Measurements from ENCODE around the gene OMP. TPM values are rescaled to one million over a fixed set of nuclear protein-coding genes. Genes with fewer than 3 reads are reported as not detected.
"Not testable (repeated sequence)": the region's sequence is repeated elsewhere in the genome, so short reads cannot be mapped to it uniquely, and the experiment has no call there.

OMP gene
- total and polyA plus RNA-seq, 2 of the 13 experiments (the other 11 are each of a cell fraction or from before 2014, with no cell fraction given) = not detected

DNA sequence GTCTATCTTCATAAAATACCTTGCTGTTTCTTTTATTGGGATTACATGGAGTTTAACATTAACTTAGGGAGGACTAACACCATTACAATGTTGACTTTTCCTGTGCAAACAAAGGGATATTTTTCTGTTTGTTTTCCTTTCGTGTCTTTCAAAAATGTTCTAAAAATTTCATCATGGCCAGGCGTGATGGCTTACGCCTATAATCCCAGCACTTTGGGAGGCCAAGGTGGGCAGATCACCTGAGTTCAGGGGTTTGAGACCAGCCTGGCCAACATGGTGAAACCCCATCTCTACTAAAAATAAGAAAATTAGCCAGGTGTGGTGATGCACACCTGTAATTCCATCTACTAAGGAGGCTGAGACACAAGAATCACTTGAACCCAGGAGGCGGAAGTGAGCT is 41.4 kb upstream of the OMP start (continued):
- TF ChIP-seq, protein P1, sequence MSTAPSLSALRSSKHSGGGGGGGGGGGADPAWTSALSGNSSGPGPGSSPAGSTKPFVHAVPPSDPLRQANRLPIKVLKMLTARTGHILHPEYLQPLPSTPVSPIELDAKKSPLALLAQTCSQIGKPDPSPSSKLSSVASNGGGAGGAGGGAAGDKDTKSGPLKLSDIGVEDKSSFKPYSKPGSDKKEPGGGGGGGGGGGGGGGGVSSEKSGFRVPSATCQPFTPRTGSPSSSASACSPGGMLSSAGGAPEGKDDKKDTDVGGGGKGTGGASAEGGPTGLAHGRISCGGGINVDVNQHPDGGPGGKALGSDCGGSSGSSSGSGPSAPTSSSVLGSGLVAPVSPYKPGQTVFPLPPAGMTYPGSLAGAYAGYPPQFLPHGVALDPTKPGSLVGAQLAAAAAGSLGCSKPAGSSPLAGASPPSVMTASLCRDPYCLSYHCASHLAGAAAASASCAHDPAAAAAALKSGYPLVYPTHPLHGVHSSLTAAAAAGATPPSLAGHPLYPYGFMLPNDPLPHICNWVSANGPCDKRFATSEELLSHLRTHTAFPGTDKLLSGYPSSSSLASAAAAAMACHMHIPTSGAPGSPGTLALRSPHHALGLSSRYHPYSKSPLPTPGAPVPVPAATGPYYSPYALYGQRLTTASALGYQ (CRISPR knock-in tag; IDR thresholded peaks at IDR 0.05) = peak; percentile 33; the same call in 1 of the 2 replicates
- not testable (repeated sequence) for TF ChIP-seq NONO (IDR thresholded peaks at IDR 0.05)
- 0 out of 2 replicates have a peak, but pooled peaks have one; percentile 25 for TF ChIP-seq NONO (CRISPR knock-in tag; conservative IDR thresholded peaks at IDR 0.05)
- TF ChIP-seq, protein P2, sequence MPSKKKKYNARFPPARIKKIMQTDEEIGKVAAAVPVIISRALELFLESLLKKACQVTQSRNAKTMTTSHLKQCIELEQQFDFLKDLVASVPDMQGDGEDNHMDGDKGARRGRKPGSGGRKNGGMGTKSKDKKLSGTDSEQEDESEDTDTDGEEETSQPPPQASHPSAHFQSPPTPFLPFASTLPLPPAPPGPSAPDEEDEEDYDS (CRISPR knock-in tag; IDR thresholded peaks at IDR 0.05) = peak; percentile 14; the same call in 1 of the 2 replicates
- TF ChIP-seq GATAD1 (CRISPR knock-in tag; IDR thresholded peaks at IDR 0.05) = 0 out of 2 replicates have a peak, but pooled peaks have one; percentile 30
- TF ChIP-seq SOX5 (CRISPR knock-in tag; IDR thresholded peaks at IDR 0.05; ENCODE audit: borderline replicate concordance) = peak; percentile 85; the same call in 1 of the 2 replicates
- TF ChIP-seq ASH2L (IDR thresholded peaks at IDR 0.05; ENCODE audit: insufficient read length, low read depth, low read length) = peak; percentile 44
- 0 out of 2 replicates have a peak, but pooled peaks have one; percentile 43 for TF ChIP-seq SP5 (CRISPR knock-in tag; IDR thresholded peaks at IDR 0.05; ENCODE audit: borderline replicate concordance, low read depth)
- TF ChIP-seq, protein P3, sequence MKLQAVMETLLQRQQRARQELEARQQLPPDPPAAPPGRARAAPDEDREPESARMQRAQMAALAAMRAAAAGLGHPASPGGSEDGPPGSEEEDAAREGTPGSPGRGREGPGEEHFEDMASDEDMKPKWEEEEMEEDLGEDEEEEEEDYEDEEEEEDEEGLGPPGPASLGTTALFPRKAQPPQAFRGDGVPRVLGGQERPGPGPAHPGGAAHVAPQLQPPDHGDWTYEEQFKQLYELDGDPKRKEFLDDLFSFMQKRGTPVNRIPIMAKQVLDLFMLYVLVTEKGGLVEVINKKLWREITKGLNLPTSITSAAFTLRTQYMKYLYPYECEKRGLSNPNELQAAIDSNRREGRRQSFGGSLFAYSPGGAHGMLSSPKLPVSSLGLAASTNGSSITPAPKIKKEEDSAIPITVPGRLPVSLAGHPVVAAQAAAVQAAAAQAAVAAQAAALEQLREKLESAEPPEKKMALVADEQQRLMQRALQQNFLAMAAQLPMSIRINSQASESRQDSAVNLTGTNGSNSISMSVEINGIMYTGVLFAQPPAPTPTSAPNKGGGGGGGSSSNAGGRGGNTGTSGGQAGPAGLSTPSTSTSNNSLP (IDR thresholded peaks at IDR 0.05; ENCODE audit: low read depth, low read length) = peak; percentile 60
- TF ChIP-seq, protein P4, sequence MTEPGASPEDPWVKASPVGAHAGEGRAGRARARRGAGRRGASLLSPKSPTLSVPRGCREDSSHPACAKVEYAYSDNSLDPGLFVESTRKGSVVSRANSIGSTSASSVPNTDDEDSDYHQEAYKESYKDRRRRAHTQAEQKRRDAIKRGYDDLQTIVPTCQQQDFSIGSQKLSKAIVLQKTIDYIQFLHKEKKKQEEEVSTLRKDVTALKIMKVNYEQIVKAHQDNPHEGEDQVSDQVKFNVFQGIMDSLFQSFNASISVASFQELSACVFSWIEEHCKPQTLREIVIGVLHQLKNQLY (CRISPR knock-in tag; IDR thresholded peaks at IDR 0.05) = 0 out of 2 replicates have a peak, but pooled peaks have one; percentile 63
- TF ChIP-seq FOXO1 (CRISPR knock-in tag; IDR thresholded peaks at IDR 0.05) = peak; percentile 63
- peak; percentile 70 for TF ChIP-seq TEAD3 (CRISPR knock-in tag; optimal IDR thresholded peaks at IDR 0.05; ENCODE audit: borderline replicate concordance)
- peak; percentile 68; the same call in 1 of the 2 replicates for TF ChIP-seq ZMYM2 (CRISPR knock-in tag; IDR thresholded peaks at IDR 0.05)
- peak; percentile 65; the same call in 1 of the 2 replicates for TF ChIP-seq ZNF792 (CRISPR knock-in tag; IDR thresholded peaks at IDR 0.05)
- peak; percentile 91 for TF ChIP-seq GATAD2A (CRISPR knock-in tag; IDR thresholded peaks at IDR 0.05)
- peak; percentile 69; the same call in 1 of the 2 replicates for TF ChIP-seq THAP11 (CRISPR knock-in tag; IDR thresholded peaks at IDR 0.05)
- TF ChIP-seq, protein P5, sequence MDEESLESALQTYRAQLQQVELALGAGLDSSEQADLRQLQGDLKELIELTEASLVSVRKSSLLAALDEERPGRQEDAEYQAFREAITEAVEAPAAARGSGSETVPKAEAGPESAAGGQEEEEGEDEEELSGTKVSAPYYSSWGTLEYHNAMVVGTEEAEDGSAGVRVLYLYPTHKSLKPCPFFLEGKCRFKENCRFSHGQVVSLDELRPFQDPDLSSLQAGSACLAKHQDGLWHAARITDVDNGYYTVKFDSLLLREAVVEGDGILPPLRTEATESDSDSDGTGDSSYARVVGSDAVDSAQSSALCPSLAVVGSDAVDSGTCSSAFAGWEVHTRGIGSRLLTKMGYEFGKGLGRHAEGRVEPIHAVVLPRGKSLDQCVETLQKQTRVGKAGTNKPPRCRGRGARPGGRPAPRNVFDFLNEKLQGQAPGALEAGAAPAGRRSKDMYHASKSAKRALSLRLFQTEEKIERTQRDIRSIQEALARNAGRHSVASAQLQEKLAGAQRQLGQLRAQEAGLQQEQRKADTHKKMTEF (CRISPR knock-in tag; IDR thresholded peaks at IDR 0.05) = peak; percentile 68
- peak; percentile 80; the same call in 1 of the 2 replicates for TF ChIP-seq ISL2 (CRISPR knock-in tag; IDR thresholded peaks at IDR 0.05)
- 0 out of 2 replicates have a peak, but pooled peaks have one; percentile 34 for TF ChIP-seq POGZ (CRISPR knock-in tag; IDR thresholded peaks at IDR 0.05)
- TF ChIP-seq, protein P6, sequence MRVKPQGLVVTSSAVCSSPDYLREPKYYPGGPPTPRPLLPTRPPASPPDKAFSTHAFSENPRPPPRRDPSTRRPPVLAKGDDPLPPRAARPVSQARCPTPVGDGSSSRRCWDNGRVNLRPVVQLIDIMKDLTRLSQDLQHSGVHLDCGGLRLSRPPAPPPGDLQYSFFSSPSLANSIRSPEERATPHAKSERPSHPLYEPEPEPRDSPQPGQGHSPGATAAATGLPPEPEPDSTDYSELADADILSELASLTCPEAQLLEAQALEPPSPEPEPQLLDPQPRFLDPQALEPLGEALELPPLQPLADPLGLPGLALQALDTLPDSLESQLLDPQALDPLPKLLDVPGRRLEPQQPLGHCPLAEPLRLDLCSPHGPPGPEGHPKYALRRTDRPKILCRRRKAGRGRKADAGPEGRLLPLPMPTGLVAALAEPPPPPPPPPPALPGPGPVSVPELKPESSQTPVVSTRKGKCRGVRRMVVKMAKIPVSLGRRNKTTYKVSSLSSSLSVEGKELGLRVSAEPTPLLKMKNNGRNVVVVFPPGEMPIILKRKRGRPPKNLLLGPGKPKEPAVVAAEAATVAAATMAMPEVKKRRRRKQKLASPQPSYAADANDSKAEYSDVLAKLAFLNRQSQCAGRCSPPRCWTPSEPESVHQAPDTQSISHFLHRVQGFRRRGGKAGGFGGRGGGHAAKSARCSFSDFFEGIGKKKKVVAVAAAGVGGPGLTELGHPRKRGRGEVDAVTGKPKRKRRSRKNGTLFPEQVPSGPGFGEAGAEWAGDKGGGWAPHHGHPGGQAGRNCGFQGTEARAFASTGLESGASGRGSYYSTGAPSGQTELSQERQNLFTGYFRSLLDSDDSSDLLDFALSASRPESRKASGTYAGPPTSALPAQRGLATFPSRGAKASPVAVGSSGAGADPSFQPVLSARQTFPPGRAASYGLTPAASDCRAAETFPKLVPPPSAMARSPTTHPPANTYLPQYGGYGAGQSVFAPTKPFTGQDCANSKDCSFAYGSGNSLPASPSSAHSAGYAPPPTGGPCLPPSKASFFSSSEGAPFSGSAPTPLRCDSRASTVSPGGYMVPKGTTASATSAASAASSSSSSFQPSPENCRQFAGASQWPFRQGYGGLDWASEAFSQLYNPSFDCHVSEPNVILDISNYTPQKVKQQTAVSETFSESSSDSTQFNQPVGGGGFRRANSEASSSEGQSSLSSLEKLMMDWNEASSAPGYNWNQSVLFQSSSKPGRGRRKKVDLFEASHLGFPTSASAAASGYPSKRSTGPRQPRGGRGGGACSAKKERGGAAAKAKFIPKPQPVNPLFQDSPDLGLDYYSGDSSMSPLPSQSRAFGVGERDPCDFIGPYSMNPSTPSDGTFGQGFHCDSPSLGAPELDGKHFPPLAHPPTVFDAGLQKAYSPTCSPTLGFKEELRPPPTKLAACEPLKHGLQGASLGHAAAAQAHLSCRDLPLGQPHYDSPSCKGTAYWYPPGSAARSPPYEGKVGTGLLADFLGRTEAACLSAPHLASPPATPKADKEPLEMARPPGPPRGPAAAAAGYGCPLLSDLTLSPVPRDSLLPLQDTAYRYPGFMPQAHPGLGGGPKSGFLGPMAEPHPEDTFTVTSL (CRISPR knock-in tag; IDR thresholded peaks at IDR 0.05; ENCODE audit: borderline replicate concordance) = peak; percentile 92; the same call in 1 of the 2 replicates

Measured in HepG2 (cell line).